GM21526 (cell line): ENCODE results near the gene ARHGAP15.

Experiments used
- ATAC-seq: cut with Tn5 transposase; IDR thresholded peaks from one replicate; pipeline ENCODE4 v1.9.1; 2021; ENCODE audit warnings: moderate library complexity; ENCODE audit not compliant: unreplicated experiment, low FRiP score

ARHGAP15 gene

GRCh38 chr2:143433840-143434239, 304.6 kb downstream of the ARHGAP15 start:
- no peak for ATAC-seq

DNA sequence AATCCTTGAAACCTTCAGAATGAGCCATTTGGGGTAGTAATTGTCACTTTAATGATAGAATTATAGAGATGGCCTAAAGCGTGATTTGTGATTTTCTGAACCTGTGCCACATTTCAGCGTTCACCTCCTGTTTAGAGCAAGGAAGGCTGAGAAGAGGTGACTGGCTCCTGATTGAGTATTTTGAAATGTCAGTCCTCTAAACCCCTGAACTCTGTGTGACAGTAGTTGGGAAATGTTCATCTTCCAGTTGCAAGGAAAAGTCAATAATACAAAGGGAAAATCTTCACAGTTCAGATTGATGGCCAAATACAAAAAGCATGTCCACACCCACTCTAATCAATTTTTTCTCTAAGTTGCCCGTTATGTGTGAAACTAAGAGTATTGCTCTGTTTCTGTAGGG, 305.2 kb downstream of the ARHGAP15 start:
- ATAC-seq: no peak

- ATAC-seq: no peak
These were observed 305.9 kb downstream of the ARHGAP15 start for GRCh38 chr2:143435131-143435530.

DNA sequence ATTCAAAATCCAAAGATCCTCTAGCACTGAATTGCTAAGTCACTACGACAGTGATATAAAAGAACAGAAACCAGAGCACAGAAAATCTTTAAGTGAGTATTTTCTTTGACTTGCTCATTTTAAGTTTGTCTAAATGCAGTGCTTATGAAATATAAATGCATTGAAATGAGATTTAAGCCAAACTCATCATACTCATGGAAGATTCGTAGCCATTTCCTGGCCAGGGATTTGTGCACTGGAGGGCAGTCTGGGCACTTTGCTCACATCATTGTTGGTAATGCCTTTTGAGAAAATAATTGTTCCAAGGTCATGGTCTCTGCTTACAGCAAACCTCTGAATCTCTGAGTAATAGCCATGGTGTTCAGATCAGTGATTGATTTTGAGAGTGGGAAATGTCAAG, 307.7 kb downstream of the ARHGAP15 start:
- ATAC-seq: no peak

GRCh38 chr2:143440411-143441012, 311.3 kb downstream of the ARHGAP15 start:
- ATAC-seq: no peak

GRCh38 chr2:143442193-143442592, 313.0 kb downstream of the ARHGAP15 start:
- ATAC-seq: no peak

GRCh38 chr2:143451642-143452281, 322.5 kb downstream of the ARHGAP15 start:
- ATAC-seq: no peak

DNA sequence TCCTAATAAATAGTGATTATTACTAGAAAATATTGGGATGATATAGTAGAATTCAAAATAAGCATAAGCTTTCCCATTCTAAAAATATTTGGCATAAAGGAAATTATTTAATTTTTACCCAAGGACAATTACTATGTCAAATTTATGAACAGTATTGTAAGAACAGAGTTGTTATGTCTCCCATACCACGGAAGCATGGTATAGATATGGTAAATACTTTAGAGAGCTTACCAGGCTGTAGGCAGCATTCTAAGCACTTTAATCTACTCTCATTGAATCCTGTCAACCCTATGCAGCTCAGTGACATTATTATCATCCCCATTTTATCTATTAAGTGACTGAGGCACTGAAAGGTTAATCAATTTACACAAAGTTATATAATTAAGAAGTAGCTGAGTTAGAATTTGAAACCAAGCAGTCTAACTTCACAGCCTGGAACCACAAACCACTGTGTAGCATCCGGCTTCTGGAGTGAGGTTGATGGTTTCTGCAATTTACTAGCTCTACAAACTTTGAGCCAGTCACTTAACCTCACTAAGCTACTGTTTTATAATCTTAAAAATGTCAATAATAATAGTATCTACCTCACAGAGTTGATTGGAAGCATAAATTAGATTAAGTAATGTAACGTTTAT, 323.7 kb downstream of the ARHGAP15 start:
- no peak for ATAC-seq

DNA sequence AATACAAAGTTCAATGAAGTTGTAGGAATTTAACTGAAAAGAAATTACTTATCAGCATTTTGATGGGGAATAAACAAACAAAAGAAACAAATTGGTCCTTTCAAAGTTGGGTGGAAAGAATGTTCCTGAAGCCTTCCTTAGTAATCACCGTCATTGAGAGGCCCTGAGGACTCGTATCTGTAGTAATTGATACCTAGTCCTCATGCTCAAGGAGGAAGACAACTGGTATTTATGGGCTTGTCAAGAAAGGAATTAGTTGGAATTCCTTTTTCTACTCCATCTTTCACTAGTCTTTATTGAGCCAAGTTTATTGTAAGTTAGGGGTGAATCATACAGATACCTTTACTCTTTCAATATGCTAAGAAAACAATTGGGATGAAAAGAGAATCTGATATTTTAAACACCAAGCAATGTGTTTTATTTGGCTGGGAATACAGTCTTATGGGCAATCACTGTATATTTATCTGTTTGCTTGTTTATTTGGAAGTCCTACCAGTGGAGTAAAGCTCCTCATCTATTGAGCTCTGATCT, 324.8 kb downstream of the ARHGAP15 start:
- no peak for ATAC-seq

DNA sequence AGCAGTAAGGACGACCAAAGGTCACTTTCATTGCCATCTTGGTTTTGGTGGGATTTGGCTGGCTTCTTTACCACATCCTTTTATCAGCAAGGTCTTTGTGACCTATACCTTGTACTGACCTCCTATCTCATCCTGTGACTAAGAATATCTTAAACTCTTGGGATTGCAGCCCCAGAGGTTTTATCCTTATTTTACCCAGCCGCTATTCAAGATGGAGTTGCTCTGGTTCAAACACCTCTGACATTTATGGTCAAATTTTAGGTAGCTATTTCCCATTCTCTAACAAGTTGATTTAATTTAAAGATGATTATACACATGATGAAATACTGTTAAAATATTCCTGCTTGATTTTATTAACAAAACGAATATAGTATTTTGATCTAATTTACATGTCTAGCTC, 326.1 kb downstream of the ARHGAP15 start:
- no peak for ATAC-seq

- ATAC-seq: no peak
These were observed 329.3 kb downstream of the ARHGAP15 start for GRCh38 chr2:143458258-143459190.

GRCh38 chr2:143460382-143460781, 331.2 kb downstream of the ARHGAP15 start:
- ATAC-seq: no peak

GRCh38 chr2:143463719-143464118, 334.5 kb downstream of the ARHGAP15 start:
- ATAC-seq: peak; percentile 45

- ATAC-seq: no peak
These were observed 337.2 kb downstream of the ARHGAP15 start for GRCh38 chr2:143466391-143466790.

DNA sequence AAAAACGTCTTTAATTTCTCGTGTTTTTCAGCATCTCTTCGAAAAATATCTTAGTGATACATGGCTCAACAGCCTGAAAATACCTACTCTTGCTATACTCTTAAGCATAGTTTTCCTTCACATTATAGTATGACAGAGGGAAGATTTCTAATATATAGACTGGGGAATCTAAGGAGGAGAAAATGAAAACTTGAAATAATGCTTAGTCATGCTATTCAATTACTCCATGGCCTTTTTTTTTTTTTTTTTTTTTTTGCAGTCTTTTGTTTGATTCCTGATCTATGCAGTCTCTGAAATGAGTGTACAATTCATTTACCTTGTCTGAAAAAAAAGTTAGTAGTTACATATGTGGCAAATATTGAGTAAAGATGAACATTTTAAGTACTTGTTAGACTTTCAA, 337.8 kb downstream of the ARHGAP15 start:
- no peak for ATAC-seq

- peak; percentile 78 for ATAC-seq
These were observed 339.2 kb downstream of the ARHGAP15 start for GRCh38 chr2:143468341-143468888.

DNA sequence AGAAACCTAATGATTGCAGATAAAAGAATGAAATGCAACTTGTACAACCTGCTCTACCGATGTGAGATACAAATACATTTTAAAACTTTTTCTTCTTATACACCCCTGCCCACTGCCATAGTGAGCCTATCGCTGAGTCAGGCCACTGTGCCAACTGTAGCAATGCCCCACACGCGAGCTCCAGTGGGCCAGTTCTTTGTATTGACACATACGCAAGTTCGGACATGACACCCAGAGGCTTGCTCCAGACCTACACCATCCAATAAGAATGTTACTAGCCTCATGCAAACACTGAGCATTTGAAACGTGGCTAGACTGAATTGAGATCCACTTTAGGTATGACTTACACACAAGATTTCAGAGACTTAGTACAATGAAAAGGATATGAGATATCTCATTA, 340.1 kb downstream of the ARHGAP15 start:
- no peak for ATAC-seq

GRCh38 chr2:143471550-143471949, 342.3 kb downstream of the ARHGAP15 start:
- no peak for ATAC-seq

GRCh38 chr2:143473216-143473615, 344.0 kb downstream of the ARHGAP15 start:
- no peak for ATAC-seq

GRCh38 chr2:143473820-143474219, 344.6 kb downstream of the ARHGAP15 start:
- no peak for ATAC-seq
